GM23338 (cell line): Measurements from ENCODE around the gene CDC16.

Experiments used
- CREB1 ChIP-seq: fragments of 250-450 bp; sonication (Bioruptor Pico); IDR thresholded peaks from 2 replicates; pipeline ENCODE4 v1.5.0; 2020; ENCODE audit warnings: low read depth, mild to moderate bottlenecking, moderate library complexity
- CTCF ChIP-seq, 2 experiments: fragments of 200-600 bp in 1 of 2; sonication (generic) in 1 of 2; conservative IDR thresholded peaks; 2 replicates each; pipeline versions ENCODE4 v1.5.1 to v1.6.1; 2016 to 2017; ENCODE audit warnings: antibody characterized with exemption in 2 of 2, low read depth in 2 of 2, mild to moderate bottlenecking in 2 of 2, moderate library complexity in 1 of 2
- POLR2AphosphoS5 ChIP-seq: IDR thresholded peaks from 2 replicates; pipeline ENCODE4 v1.6.1; 2016; ENCODE audit warnings: antibody characterized with exemption, low read depth

- TF ChIP-seq CTCF (conservative IDR thresholded peaks at IDR 0.05; ENCODE audit: low read depth in 2 of 2) (no peak), CREB1 (CRISPR knock-in tag) (no peak), POLR2AphosphoS5 (no peak)
These were observed 21.9 kb downstream of the CDC16 start for GRCh38 chr13:114256547-114256946.
